IPS-15b (cell line): Measurements from ENCODE around the gene GALNT16.

Experiments used
- H3K27me3 ChIP-seq: one replicate; pipeline ENCODE4 v1.6.1; 2013; ENCODE audit warnings: low read length; ENCODE audit not compliant: control insufficient read depth, insufficient read depth
- H3K36me3 ChIP-seq: one replicate; pipeline ENCODE4 v1.6.1; 2013; ENCODE audit warnings: low read length; ENCODE audit not compliant: control insufficient read depth, insufficient read depth
- H3K4me1 ChIP-seq: one replicate; pipeline ENCODE4 v1.6.1; 2013; ENCODE audit warnings: mild to moderate bottlenecking, low read length; ENCODE audit not compliant: control insufficient read depth, insufficient read depth
- H3K4me3 ChIP-seq: one replicate; pipeline ENCODE4 v1.5.1; 2013; ENCODE audit warnings: low read depth, low read length
- H3K9ac ChIP-seq: one replicate; pipeline ENCODE4 v1.6.1; 2013; ENCODE audit warnings: low read depth, mild to moderate bottlenecking, low read length
- H3K9me3 ChIP-seq: one replicate; pipeline ENCODE4 v1.6.1; 2013; ENCODE audit warnings: mild to moderate bottlenecking, low read length; ENCODE audit not compliant: control insufficient read depth, insufficient read depth

GALNT16 gene

GRCh38 chr14:69312608-69313007 is 52.6 kb downstream of the GALNT16 start:
- no peaks in the 10 kb centered on the region for H3K27me3 ChIP-seq
- peaks cover 2% of the 10 kb centered on the region for H3K36me3 ChIP-seq
- H3K4me3 ChIP-seq = no peak overlapping the region
- H3K9me3 ChIP-seq = no peaks in the 10 kb centered on the region
- H3K9ac ChIP-seq = no peak overlapping the region
- peaks cover 2% of the 10 kb centered on the region for H3K4me1 ChIP-seq

- Histone ChIP-seq H3K9ac (no peak overlapping the region), H3K4me3 (no peak overlapping the region), H3K9me3 (no peaks in the 10 kb centered on the region), H3K27me3 (no peaks in the 10 kb centered on the region), H3K4me1 (peaks cover 4% of the 10 kb centered on the region), H3K36me3 (peaks cover 2% of the 10 kb centered on the region)
These were observed 53.2 kb downstream of the GALNT16 start for GRCh38 chr14:69313176-69313575.

GRCh38 chr14:69314327-69314726 is 54.4 kb downstream of the GALNT16 start:
- H3K9ac ChIP-seq = no peak overlapping the region
- no peak overlapping the region for H3K4me3 ChIP-seq
- H3K9me3 ChIP-seq = no peaks in the 10 kb centered on the region
- peaks cover 2% of the 10 kb centered on the region for H3K36me3 ChIP-seq
- H3K4me1 ChIP-seq = peaks cover 5% of the 10 kb centered on the region
- H3K27me3 ChIP-seq = no peaks in the 10 kb centered on the region

- Histone ChIP-seq H3K4me1 (peaks cover 5% of the 10 kb centered on the region), H3K9ac (no peak overlapping the region), H3K9me3 (no peaks in the 10 kb centered on the region), H3K27me3 (no peaks in the 10 kb centered on the region), H3K36me3 (peaks cover 2% of the 10 kb centered on the region), H3K4me3 (no peak overlapping the region)
These were observed 55.3 kb downstream of the GALNT16 start for GRCh38 chr14:69315301-69315700.

GRCh38 chr14:69316449-69317101 is 56.6 kb downstream of the GALNT16 start:
- no peak overlapping the region for H3K4me3 ChIP-seq
- no peak overlapping the region for H3K9ac ChIP-seq
- peaks cover 2% of the 10 kb centered on the region for H3K36me3 ChIP-seq
- no peaks in the 10 kb centered on the region for H3K9me3 ChIP-seq
- no peaks in the 10 kb centered on the region for H3K27me3 ChIP-seq
- peaks cover 5% of the 10 kb centered on the region for H3K4me1 ChIP-seq

- H3K4me3 ChIP-seq = no peak overlapping the region
- H3K9ac ChIP-seq = no peak overlapping the region
- H3K9me3 ChIP-seq = no peaks in the 10 kb centered on the region
- peaks cover 5% of the 10 kb centered on the region for H3K4me1 ChIP-seq
- no peaks in the 10 kb centered on the region for H3K27me3 ChIP-seq
- peaks cover 2% of the 10 kb centered on the region for H3K36me3 ChIP-seq
These were observed 57.3 kb downstream of the GALNT16 start for GRCh38 chr14:69317102-69317755.

GRCh38 chr14:69317780-69318179 is 57.8 kb downstream of the GALNT16 start:
- peaks cover 2% of the 10 kb centered on the region for H3K36me3 ChIP-seq
- H3K9me3 ChIP-seq = no peaks in the 10 kb centered on the region
- H3K4me3 ChIP-seq = no peak overlapping the region
- no peaks in the 10 kb centered on the region for H3K27me3 ChIP-seq
- peaks cover 5% of the 10 kb centered on the region for H3K4me1 ChIP-seq
- no peak overlapping the region for H3K9ac ChIP-seq

GRCh38 chr14:69318241-69318640 is 58.3 kb downstream of the GALNT16 start:
- Histone ChIP-seq H3K9ac (no peak overlapping the region), H3K4me3 (no peak overlapping the region), H3K36me3 (peaks cover 2% of the 10 kb centered on the region), H3K4me1 (peaks cover 5% of the 10 kb centered on the region), H3K9me3 (no peaks in the 10 kb centered on the region), H3K27me3 (no peaks in the 10 kb centered on the region)

- Histone ChIP-seq H3K4me1 (peaks cover 5% of the 10 kb centered on the region), H3K27me3 (no peaks in the 10 kb centered on the region), H3K9ac (no peak overlapping the region), H3K36me3 (peaks cover 2% of the 10 kb centered on the region), H3K9me3 (no peaks in the 10 kb centered on the region), H3K4me3 (no peak overlapping the region)
These were observed 59.0 kb downstream of the GALNT16 start for GRCh38 chr14:69318901-69319475.

GRCh38 chr14:69319911-69320310 is 60.0 kb downstream of the GALNT16 start:
- H3K9ac ChIP-seq = no peak overlapping the region
- peaks cover 2% of the 10 kb centered on the region for H3K36me3 ChIP-seq
- no peak overlapping the region for H3K4me3 ChIP-seq
- no peaks in the 10 kb centered on the region for H3K9me3 ChIP-seq
- H3K27me3 ChIP-seq = no peaks in the 10 kb centered on the region
- H3K4me1 ChIP-seq = peaks cover 5% of the 10 kb centered on the region

GRCh38 chr14:69320581-69321365 is 60.8 kb downstream of the GALNT16 start:
- Histone ChIP-seq H3K27me3 (no peaks in the 10 kb centered on the region), H3K4me1 (peaks cover 5% of the 10 kb centered on the region), H3K4me3 (no peak overlapping the region), H3K36me3 (peaks cover 2% of the 10 kb centered on the region), H3K9me3 (no peaks in the 10 kb centered on the region), H3K9ac (no peak overlapping the region)
